LNCAP (cell line): ENCODE results near the gene MEPCE.

Experiments used
- TF ChIP-seq, protein P1 (sequence below): fragments of 450-650 bp; IDR thresholded peaks from 2 replicates; pipeline ENCODE4 v1.5.1; 2017; ENCODE audit warnings: mild to moderate bottlenecking

MEPCE gene

GRCh38 chr7:100433276-100433591, 3.6 kb downstream of the MEPCE start:
- TF ChIP-seq, protein P1, sequence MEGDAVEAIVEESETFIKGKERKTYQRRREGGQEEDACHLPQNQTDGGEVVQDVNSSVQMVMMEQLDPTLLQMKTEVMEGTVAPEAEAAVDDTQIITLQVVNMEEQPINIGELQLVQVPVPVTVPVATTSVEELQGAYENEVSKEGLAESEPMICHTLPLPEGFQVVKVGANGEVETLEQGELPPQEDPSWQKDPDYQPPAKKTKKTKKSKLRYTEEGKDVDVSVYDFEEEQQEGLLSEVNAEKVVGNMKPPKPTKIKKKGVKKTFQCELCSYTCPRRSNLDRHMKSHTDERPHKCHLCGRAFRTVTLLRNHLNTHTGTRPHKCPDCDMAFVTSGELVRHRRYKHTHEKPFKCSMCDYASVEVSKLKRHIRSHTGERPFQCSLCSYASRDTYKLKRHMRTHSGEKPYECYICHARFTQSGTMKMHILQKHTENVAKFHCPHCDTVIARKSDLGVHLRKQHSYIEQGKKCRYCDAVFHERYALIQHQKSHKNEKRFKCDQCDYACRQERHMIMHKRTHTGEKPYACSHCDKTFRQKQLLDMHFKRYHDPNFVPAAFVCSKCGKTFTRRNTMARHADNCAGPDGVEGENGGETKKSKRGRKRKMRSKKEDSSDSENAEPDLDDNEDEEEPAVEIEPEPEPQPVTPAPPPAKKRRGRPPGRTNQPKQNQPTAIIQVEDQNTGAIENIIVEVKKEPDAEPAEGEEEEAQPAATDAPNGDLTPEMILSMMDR, result no peak

DNA sequence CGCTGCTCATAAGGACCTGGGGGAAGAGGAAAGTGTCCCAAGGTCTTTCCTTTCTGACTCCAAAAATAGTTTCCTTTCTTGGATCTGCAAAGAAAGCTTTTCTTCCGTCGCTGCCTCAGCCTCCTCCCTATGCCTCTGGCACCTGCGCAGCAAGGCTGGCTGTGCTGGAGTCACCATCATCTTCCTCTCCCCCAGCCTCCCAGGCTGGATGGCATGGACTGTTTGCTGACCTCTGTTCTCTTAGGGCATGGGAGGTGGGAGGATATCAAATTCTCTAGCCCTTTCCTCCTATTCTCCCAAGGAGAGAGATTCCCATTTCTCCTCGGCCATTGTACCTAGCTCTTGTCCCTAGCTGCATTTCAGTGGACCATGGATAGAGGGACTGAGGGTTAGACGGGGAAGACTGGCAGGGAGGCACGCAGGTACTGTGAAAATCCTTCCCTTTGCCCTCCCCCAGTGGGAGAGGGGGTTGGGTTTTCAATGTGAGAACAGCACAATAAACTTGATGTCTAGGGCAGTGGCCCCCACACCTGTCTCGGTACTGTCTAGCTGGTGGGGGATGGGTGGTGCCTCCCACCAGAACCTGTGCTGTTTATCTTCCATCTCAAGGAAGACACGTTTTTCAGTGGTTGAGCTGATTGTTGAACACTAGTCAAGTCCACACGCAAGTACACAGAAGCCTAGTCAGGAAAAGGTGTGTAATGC, 4.1 kb downstream of the MEPCE start:
- TF ChIP-seq, protein P1, result no peak

GRCh38 chr7:100434297-100435144, 4.9 kb downstream of the MEPCE start:
- TF ChIP-seq, protein P1, result no peak

DNA sequence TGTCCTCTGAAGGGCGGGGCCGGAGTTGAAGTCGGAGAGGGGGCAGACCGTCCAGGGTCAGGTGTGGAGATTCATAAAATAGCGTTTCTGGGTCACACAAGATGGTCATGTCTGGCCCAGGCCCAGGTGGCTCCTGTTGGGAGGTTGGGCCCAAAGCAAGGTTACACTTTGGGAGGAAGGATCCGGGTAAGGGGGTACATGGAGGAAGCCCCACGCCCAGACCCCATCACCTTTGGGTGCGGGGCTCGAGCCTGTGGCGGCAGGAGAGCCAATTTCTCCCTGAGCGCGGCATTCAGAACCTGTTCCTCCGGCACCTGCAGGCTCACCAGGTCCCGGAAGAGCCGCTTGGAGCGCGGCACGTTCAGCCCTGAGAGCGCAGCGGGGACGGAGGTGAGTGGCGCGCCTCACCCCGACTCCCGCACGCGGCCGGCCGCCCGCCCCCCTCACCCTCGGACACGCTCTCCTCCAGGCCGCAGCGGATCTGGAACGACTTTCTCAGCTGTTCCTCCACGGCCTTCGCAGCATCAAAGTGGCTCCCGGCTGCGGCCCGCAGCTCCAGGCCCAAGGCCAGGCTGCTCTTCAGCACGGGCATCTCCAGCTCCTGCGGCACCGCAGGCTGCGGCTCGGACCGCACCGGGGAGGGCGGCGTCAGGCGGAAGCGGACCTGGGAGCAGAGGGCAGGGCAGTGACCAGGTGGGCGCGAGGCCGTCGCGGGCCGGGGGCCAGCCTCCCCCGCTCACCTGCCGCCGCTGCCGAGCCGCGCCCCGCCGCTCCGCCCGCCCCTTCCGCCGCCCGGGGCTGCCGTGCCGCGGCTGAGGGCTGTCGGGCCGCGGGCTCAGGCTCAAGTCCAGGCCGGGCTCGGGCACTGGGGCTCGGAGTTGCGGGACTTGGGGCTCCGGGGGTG, 6.0 kb downstream of the MEPCE start:
- TF ChIP-seq, protein P1, result no peak

GRCh38 chr7:100437150-100438100, 7.8 kb downstream of the MEPCE start:
- TF ChIP-seq, protein P1, result no peak

GRCh38 chr7:100438172-100438571, 8.5 kb downstream of the MEPCE start:
- TF ChIP-seq, protein P1, result no peak
